ENCODE data around the gene JCAD.

DNA sequence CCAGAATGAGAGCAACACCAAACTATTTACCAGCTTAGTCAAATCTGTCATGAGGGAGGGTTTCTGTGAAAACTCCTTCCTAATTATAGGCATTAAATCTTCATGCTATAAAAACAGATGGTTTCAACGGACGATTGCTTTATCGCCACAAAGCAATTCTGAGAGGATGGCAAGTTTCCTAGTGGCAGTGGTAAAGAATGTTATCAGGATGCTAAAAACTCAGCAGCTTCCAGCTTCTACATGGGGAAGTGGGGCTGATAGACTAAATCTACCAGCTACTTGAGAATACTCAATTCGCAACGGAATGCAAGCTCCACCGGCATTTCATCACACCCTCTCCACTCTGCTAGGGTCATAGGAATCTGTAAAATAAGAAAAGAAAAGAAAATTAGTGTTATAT lies 41.8 kb downstream of the JCAD start:
- TF ChIP-seq POLR2AphosphoS5 (IDR thresholded peaks at IDR 0.05) = no peak
- TF ChIP-seq, protein P1, sequence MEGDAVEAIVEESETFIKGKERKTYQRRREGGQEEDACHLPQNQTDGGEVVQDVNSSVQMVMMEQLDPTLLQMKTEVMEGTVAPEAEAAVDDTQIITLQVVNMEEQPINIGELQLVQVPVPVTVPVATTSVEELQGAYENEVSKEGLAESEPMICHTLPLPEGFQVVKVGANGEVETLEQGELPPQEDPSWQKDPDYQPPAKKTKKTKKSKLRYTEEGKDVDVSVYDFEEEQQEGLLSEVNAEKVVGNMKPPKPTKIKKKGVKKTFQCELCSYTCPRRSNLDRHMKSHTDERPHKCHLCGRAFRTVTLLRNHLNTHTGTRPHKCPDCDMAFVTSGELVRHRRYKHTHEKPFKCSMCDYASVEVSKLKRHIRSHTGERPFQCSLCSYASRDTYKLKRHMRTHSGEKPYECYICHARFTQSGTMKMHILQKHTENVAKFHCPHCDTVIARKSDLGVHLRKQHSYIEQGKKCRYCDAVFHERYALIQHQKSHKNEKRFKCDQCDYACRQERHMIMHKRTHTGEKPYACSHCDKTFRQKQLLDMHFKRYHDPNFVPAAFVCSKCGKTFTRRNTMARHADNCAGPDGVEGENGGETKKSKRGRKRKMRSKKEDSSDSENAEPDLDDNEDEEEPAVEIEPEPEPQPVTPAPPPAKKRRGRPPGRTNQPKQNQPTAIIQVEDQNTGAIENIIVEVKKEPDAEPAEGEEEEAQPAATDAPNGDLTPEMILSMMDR (IDR thresholded peaks at IDR 0.05) = no peak

All from prostate gland (tissue), 2 donors.